ENCODE data around the gene BUB1. TPM values are rescaled to one million over a fixed set of nuclear protein-coding genes. Genes with fewer than 3 reads are reported as not detected.

BUB1 gene
- total RNA-seq, 1 donor from 2014 or later, result 7.1 TPM

DNA sequence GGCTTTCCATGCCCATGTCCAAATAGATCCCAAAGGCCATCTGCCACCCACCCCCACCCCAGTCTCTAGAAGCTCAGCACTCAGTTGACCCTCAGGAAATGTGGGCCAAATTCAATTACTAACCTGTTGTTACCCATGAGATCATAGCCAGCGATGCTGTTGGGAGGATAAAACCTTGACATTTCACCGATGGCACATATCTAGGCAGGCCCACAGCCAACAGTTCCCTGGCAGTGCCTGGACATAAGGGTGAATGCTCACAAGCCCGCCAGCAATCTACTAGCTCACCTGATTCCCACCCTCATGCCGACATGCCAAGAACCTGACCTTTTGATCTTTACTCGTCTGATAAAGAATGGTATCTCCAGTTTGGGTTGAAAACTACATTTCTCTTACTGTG, 42.7 kb upstream of the BUB1 start:
- Mint-ChIP-seq H3K27ac (ENCODE audit: unreplicated experiment) (no peak overlapping the region), H3K4me3 (ENCODE audit: unreplicated experiment) (no peak overlapping the region), H3K27me3 (ENCODE audit: low read depth) (peaks cover 27% of the 10 kb centered on the region), H3K4me1 (ENCODE audit: low read depth) (peaks cover 17% of the 10 kb centered on the region), H3K9me3 (ENCODE audit: low read depth) (no peaks in the 10 kb centered on the region), H3K36me3 (ENCODE audit: low read depth) (no peaks in the 10 kb centered on the region)
- DNase-seq (ENCODE audit: low spot score), result no peak
- TF ChIP-seq CTCF (IDR thresholded peaks at IDR 0.05), result no peak

- H3K4me1 Mint-ChIP-seq (ENCODE audit: low read depth), result peaks cover 17% of the 10 kb centered on the region
- no peak overlapping the region for H3K4me3 Mint-ChIP-seq (ENCODE audit: unreplicated experiment)
- no peaks in the 10 kb centered on the region for H3K36me3 Mint-ChIP-seq (ENCODE audit: low read depth)
- peaks cover 29% of the 10 kb centered on the region for H3K27me3 Mint-ChIP-seq (ENCODE audit: low read depth)
- no peaks in the 10 kb centered on the region for H3K9me3 Mint-ChIP-seq (ENCODE audit: low read depth)
- no peak for TF ChIP-seq CTCF (IDR thresholded peaks at IDR 0.05)
- no peak overlapping the region for H3K27ac Mint-ChIP-seq (ENCODE audit: unreplicated experiment)
- DNase-seq (ENCODE audit: low spot score), result no peak
Measured at GRCh38 chr2:110718990-110719389, 41.1 kb upstream of the BUB1 start.

- Mint-ChIP-seq H3K27me3 (ENCODE audit: low read depth) (peaks cover 28% of the 10 kb centered on the region), H3K27ac (ENCODE audit: unreplicated experiment) (no peak overlapping the region), H3K36me3 (ENCODE audit: low read depth) (no peaks in the 10 kb centered on the region), H3K4me1 (ENCODE audit: low read depth) (peaks cover 17% of the 10 kb centered on the region), H3K9me3 (ENCODE audit: low read depth) (no peaks in the 10 kb centered on the region), H3K4me3 (ENCODE audit: unreplicated experiment) (no peak overlapping the region)
- DNase-seq (ENCODE audit: low spot score), result no peak
- TF ChIP-seq CTCF (IDR thresholded peaks at IDR 0.05), result no peak
Measured at GRCh38 chr2:110718382-110718781, 40.5 kb upstream of the BUB1 start.

DNA sequence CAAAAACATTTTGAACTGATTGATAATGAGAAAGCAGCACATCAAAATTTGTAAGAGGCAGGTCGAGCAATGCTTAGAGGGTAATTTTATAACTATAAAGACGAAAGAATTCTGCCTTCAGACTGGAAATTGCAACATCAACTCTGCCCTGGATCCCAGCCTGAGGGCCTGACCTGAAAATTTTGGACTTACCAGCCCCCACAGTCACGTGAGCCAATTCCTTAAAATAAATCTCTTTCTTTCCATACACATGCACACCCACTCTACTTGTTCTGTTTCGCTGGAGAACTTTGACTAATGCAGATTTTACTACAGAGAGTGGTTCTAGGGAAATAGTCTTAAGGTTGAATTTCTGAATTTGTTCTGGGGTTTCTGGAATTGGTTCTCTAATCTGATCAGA, 39.9 kb upstream of the BUB1 start:
- DNase-seq (ENCODE audit: low spot score), result no peak
- no peak for TF ChIP-seq CTCF (IDR thresholded peaks at IDR 0.05)
- Mint-ChIP-seq H3K4me1 (ENCODE audit: low read depth) (peaks cover 17% of the 10 kb centered on the region), H3K36me3 (ENCODE audit: low read depth) (peaks cover 2% of the 10 kb centered on the region), H3K27ac (ENCODE audit: unreplicated experiment) (no peak overlapping the region), H3K9me3 (ENCODE audit: low read depth) (peaks cover 3% of the 10 kb centered on the region), H3K4me3 (ENCODE audit: unreplicated experiment) (no peak overlapping the region), H3K27me3 (ENCODE audit: low read depth) (peaks cover 30% of the 10 kb centered on the region)

GRCh38 chr2:110716959-110717645, 39.2 kb upstream of the BUB1 start:
- Mint-ChIP-seq H3K27ac (ENCODE audit: unreplicated experiment) (no peak overlapping the region), H3K4me3 (ENCODE audit: unreplicated experiment) (no peak overlapping the region), H3K4me1 (ENCODE audit: low read depth) (peaks cover 17% of the 10 kb centered on the region), H3K27me3 (ENCODE audit: low read depth) (peaks cover 34% of the 10 kb centered on the region), H3K36me3 (ENCODE audit: low read depth) (peaks cover 4% of the 10 kb centered on the region), H3K9me3 (ENCODE audit: low read depth) (peaks cover 3% of the 10 kb centered on the region)
- no peak for DNase-seq (ENCODE audit: low spot score)
- TF ChIP-seq CTCF (IDR thresholded peaks at IDR 0.05), result no peak

All from chondrocyte (in vitro differentiated cells).